D721Med (cell line): ENCODE data around the gene AADAC.

Experiments
- DNase-seq: peaks from one replicate; pipeline ENCODE4 v3.0.0; 2011; ENCODE audit warnings: low spot score; ENCODE audit not compliant: insufficient read length
- FAIRE-seq: peaks from 2 replicates; lab custom pipeline; 2011; peaks lifted over from hg19 to GRCh38; lab: Jason Lieb, UNC
- CTCF ChIP-seq: IDR thresholded peaks from 2 replicates; pipeline ENCODE4 v1.5.1; 2012; ENCODE audit warnings: mild to moderate bottlenecking, control low read depth; ENCODE audit not compliant: insufficient read depth; ENCODE audit errors: missing control alignments

AADAC gene

GRCh38 chr3:151877269-151877668, 63.4 kb downstream of the AADAC start:
- no peak for TF ChIP-seq CTCF
- FAIRE-seq (no peak), DNase-seq (no peak)
